ENCODE data around the gene CDYL2. TPM values are rescaled to one million over a fixed set of nuclear protein-coding genes. Genes with fewer than 3 reads are reported as not detected.

The CDYL2 gene
- total RNA-seq, 1 experiment from 2014 or later, result under 0.01 TPM

DNA sequence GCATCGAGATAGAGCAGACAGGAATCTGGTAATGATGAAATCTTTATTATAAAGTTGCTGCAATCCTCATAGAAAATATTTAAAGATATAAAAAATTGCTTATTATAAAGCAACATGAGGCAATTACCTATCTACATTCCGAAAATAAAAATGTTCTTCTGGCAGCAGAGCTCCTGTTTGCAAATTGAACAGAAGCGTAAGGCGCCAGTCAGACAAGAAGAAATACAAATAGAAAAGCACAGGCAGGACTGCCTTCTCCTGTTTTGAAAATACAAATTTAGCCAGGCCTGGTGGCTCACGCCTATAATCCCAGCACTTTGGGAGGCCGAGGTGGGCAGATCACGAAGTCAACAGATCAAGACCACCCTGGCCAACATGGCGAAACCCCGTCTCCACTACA is 95.6 kb downstream of the CDYL2 start:
- DNase-seq (ENCODE audit: low read depth), result no peak

GRCh38 chr16:80707686-80708085 is 96.7 kb downstream of the CDYL2 start:
- no peak for DNase-seq (ENCODE audit: low read depth)

DNA sequence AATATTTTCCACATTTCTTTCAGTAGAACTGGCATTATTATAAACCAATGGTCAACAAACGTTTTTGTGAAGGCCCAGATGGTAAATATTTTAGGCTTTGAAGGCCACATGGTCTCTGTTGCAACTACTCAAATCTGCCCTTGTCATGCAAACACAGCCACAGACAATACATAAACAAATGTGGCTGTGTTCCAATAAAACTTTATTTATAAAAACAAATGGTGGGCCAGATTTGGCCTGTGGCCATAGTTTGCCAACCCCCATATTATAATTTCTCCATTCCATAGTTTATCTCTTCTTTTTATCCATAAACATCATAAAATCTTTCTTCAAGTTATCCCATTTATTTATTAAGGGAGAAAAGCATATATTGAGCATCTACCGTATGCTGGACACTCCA is 98.8 kb downstream of the CDYL2 start:
- DNase-seq (ENCODE audit: low read depth), result no peak

DNA sequence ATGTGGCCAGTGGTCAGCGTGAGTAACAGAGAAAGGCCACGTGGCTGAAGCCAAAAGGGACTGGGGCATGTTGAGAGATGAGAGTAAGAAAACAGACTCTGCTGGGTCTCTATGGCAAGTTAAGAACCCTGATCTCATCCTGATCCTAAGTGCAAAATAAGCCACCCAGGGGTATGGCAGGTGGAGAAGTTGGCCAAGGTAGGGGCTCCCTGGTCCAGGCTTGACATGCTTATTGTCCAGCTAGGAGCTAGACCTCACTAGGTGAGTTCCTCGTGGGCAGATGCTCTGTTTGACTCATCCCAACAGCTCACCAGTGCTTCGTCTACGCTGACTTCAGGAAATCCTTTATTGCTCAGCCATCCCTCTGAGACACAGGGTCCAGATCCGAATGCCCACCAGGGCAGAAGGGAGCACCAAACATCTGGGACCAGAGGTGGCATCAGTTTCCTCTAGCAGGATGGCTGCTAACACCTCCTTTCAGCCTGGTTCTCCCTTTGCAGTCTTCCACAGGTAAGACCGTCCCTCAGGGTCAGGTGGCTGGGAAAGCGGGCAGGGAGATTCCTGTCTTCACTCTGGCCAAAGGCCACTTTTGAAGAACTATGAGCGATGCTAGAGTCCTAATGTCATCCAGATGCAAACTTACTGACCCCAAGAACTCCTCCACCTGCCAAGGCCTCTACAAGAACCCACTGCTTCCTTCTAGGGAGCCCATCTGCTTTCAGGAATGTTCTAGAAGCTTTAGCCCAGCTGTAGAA is 99.5 kb downstream of the CDYL2 start:
- no peak for DNase-seq (ENCODE audit: low read depth)

GRCh38 chr16:80703131-80704071 is 101.0 kb downstream of the CDYL2 start:
- no peak for DNase-seq (ENCODE audit: low read depth)

- no peak for DNase-seq (ENCODE audit: low read depth)
Observed at GRCh38 chr16:80702696-80703095, 101.7 kb downstream of the CDYL2 start.

GRCh38 chr16:80700558-80700957 is 103.8 kb downstream of the CDYL2 start:
- DNase-seq (ENCODE audit: low read depth), result no peak

DNA sequence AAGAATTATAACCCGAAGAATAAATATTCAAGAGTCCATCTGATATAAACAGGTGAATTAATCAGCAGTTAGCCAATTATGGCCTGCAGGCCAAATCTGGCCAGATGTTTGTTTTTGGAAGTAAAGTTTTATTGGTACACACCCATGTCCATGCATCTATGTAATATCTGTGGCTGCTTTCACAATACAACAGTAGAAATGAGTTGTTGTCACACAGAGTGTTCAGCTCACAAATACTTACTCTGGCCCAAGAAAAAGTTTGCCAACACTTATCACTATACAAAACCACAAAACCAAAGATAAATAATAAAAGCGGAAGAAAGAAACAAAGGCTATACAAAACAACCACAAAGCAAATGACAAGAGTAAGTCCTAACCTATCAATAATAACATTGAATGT is 109.4 kb downstream of the CDYL2 start:
- DNase-seq (ENCODE audit: low read depth), result no peak

GRCh38 chr16:80693553-80693952 is 110.8 kb downstream of the CDYL2 start:
- no peak for DNase-seq (ENCODE audit: low read depth)

DNA sequence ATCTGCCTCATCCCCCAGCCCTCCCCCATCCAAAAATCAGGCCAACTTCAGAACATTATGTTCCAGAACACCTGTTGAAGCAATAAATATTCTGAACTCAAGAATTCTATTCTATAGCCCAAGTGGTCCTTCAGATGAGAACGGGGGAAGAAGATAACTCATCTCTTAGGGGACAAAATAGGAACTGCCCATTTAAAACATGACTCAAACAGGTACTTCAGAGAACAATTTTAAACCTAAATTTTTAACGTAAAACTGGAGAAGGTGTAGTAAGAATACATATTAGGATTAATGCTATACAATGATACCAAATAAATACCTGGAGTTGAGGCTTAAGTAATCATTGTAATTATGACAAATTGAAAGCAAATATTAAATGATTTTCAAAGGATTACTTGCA is 112.1 kb downstream of the CDYL2 start:
- DNase-seq (ENCODE audit: low read depth), result no peak

DNA sequence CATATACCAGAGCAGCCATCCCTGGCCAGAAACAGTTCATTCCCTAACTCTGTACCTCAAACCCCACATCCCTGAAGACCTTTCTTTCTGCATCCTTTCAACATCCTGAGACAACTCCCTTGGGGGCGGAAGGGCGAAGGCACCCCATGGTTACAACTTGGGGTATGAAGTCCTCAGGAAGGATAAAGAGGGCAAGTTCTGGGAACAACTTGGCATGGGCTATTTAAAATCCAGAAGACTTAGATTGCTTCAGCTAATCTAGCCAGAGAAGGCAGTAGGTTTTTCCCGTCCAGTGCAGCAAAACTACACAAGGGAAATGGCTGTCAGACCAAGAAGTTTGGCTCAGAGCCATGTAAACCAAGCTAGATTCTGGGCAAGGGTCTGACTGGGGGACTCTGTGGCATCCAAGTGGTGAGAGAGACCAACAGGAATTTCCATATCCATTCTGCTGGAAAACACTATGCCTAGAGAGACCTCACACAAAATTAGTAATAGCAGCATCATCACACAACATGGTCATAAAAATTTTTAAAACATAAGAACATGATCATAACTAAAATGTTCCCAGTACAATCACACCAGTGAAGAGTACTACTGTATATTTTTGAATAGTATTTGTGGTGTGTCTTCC is 113.2 kb downstream of the CDYL2 start:
- DNase-seq (ENCODE audit: low read depth), result no peak

- no peak for DNase-seq (ENCODE audit: low read depth)
Observed at GRCh38 chr16:80689487-80689886, 114.9 kb downstream of the CDYL2 start.

GRCh38 chr16:80687606-80688005 is 116.8 kb downstream of the CDYL2 start:
- no peak for DNase-seq (ENCODE audit: low read depth)

DNA sequence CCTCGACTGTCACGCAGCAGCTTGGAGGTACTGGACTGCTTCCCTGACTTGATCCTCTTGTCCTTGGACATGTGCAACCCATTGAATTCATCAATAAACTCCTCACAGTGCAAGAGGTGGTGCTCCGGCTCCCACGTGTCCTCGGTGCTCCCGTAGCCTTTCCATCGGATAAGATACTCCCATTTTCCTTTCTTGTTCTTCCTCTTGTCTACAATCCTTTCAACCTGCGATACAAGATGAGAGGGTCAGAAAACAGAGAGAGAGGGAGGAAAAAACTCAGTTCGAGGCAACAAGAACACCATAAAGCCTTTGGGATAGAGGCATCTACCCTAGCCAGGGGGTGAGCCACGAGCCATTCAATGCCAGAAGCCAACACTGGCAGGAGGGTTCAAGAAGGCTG is 119.5 kb downstream of the CDYL2 start:
- DNase-seq (ENCODE audit: low read depth), result no peak

- DNase-seq (ENCODE audit: low read depth), result no peak
Observed at GRCh38 chr16:80684136-80684765, 120.1 kb downstream of the CDYL2 start.

- no peak for DNase-seq (ENCODE audit: low read depth)
Observed at GRCh38 chr16:80683646-80684045, 120.8 kb downstream of the CDYL2 start.

GRCh38 chr16:80682421-80683070 is 121.9 kb downstream of the CDYL2 start:
- DNase-seq (ENCODE audit: low read depth), result peak; percentile 8

DNA sequence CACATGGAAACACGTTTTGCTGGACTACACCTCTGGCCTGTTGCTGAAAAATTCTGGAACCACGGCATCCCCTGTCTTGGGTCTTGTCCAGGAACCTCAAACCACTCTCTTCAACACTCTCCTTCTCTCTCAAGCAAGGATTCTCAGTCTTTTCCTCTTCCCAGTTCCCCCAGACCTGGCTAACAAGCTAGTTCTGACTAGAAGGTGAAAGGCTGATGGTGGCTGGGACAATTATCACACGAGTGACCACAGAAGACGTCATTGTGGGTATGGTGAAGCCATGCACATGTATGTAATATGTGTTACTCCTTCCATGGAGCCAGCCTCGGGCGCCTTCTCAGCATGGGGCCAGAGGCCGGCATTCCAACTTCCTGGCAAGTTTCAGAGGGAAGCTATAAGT is 123.0 kb downstream of the CDYL2 start:
- DNase-seq (ENCODE audit: low read depth), result no peak

GRCh38 chr16:80680839-80681238 is 123.6 kb downstream of the CDYL2 start:
- DNase-seq (ENCODE audit: low read depth), result no peak

- no peak for DNase-seq (ENCODE audit: low read depth)
Observed at GRCh38 chr16:80680046-80680445, 124.4 kb downstream of the CDYL2 start.

DNA sequence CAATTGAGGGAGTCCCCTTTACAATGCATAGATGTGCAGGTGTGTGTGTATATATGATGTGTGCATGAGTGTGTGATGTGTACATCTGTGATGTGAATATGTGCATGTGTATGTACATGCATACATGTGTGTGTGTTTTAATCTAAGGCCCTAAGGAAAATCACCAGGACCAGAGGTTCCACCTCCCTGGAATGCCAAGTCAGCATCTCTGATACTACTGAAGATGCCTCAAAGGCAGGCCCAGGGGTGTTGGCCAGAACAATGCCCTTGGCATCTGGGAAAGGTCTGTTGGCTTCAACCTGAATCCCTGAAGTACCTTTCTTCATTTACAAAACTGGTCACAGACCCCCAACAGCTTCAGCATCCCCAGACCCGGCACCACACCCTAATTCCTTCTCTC is 129.5 kb downstream of the CDYL2 start:
- DNase-seq (ENCODE audit: low read depth), result no peak

DNA sequence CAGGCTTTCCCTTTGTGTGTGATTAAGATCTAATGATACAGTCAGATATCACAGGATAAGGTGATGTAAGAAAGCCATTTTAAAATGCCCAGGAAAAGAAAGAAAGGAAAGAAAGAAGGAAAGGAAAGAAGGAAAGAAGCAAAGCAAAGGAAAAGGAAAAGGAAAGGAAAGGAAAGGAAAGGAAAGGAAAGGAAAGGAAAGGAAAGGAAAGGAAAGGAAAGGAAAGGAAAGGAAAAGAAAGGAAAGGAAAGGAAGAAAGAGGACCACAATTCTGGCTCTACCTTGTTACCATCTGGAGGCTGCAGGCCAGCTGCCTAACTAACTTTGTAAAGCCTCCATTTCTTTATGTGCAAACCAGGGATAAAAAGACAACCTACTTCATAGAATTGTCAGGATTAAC is 132.0 kb downstream of the CDYL2 start:
- no peak for DNase-seq (ENCODE audit: low read depth)

Measured in RPMI7951 (cell line).